ENCODE measurements around the gene KCTD4. TPM values are rescaled to one million over a fixed set of nuclear protein-coding genes. Genes with fewer than 3 reads are reported as not detected.
"Not testable (repeated sequence)": the region's sequence is repeated elsewhere in the genome, so short reads cannot be mapped to it uniquely, and the experiment has no call there.

The KCTD4 gene
- not detected for total RNA-seq

DNA sequence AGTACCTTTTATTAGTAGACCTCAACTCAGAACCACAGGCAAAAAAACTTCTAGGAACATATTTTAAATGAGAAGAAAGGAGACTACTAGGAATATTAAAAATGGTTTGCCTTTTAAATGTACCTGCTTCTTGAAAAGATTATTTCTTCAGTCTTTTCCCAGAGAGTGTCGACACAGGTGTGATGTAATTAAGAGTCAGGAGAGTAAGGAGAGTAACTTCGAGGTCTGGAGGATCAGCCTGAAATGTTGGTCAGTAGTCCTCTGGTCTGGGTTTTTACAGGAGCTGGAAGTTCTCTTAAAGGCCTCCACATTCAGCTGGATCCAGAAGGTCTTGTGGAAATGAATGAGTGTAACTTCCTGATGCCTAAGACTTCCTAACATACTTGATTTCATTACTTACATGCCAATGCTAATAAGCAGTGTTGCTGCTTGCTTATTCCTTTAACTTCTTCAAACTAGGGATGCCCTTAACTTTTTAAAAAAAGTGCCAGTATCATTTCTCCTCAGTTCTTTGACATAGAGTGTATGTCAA, at the start of gene KCTD4:
KCTD4 (minus strand) TSS at position 345 of the 532 bp plus-strand sequence. CDS start 6,478 bp downstream, outside the sequence.
- Mint-ChIP-seq H3K27me3 (no peaks in the 10 kb centered on the region), H3K4me1 (peaks cover 5% of the 10 kb centered on the region), H3K4me3 (no peak within 1 kb of the TSS), H3K27ac (no peak within 1 kb of the TSS), H3K9me3 (no peaks in the 10 kb centered on the region), H3K36me3 (ENCODE audit: low read depth) (peaks cover 15% of the 10 kb centered on the region)
- POLR2A ChIA-PET = no interaction called here
- no peak for DNase-seq
- CTCF ChIA-PET = no interaction called here

DNA sequence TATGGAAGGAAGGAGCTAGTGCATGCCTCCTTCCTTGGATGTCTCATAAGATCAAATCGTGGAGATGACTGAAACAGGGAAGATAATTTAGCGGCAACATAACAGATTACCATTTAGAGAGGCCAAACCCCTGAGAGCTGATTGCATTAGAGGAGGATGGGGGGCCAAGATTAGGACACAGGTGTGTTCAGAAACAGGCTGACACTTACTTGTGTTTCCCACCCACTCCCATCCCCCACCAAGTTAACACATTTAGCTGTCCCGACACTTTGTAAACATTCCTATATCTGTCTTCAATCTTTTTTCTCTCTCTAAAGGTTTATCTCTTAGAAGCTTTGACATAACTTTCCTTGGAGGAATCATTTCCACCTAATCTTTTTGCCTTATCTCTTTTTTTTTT, 48.8 kb upstream of the KCTD4 start:
- no peaks in the 10 kb centered on the region for H3K27me3 Mint-ChIP-seq
- peaks cover 7% of the 10 kb centered on the region for H3K36me3 Mint-ChIP-seq (ENCODE audit: low read depth)
- no peaks in the 10 kb centered on the region for H3K4me1 Mint-ChIP-seq
- no peak for DNase-seq
- H3K9me3 Mint-ChIP-seq = no peaks in the 10 kb centered on the region
- CTCF ChIA-PET = interaction anchor here (0.6 to 0.7 kb wide), 2 partner anchors 106 to 186 kb away, joined by 3 read pairs; no protein-coding TSS in a partner anchor
- H3K4me3 Mint-ChIP-seq = no peak overlapping the region
- POLR2A ChIA-PET = no interaction called here
- H3K27ac Mint-ChIP-seq = no peak overlapping the region

DNA sequence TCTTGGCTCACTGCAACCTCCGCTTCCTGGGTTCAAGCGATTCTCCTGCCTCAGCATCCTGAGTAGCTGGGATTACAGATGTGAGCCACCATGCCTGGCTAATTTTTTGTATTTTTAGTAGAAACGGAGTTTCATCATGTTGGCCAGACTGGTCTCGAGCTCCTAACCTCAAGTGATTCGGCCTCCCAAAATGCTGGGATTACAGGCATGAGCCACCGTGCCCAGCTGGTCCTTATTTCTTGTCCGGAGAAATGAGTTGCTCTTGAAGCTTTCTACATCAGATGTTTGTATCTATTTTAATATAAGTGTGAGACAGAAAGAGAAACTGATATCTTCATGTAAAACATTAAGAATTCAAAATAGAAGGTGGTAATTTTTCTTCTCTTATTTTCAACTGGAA, 43.9 kb upstream of the KCTD4 start:
- POLR2A ChIA-PET; H3K4me1 Mint-ChIP-seq; H3K27me3 Mint-ChIP-seq; DNase-seq; H3K36me3 Mint-ChIP-seq (ENCODE audit: low read depth); H3K9me3 Mint-ChIP-seq; H3K4me3 Mint-ChIP-seq; H3K27ac Mint-ChIP-seq: not testable (repeated sequence)
- CTCF ChIA-PET = interaction anchor here (1.0 kb wide), 1 partner anchor 18 kb away, joined by 3 read pairs; no protein-coding TSS in a partner anchor

GRCh38 chr13:45243077-45243476, 42.2 kb upstream of the KCTD4 start:
- ChIA-PET POLR2A (no interaction called here), CTCF (no interaction called here)
- no peak overlapping the region for H3K27ac Mint-ChIP-seq
- no peaks in the 10 kb centered on the region for H3K9me3 Mint-ChIP-seq
- no peaks in the 10 kb centered on the region for H3K27me3 Mint-ChIP-seq
- DNase-seq = no peak
- no peaks in the 10 kb centered on the region for H3K36me3 Mint-ChIP-seq (ENCODE audit: low read depth)
- H3K4me1 Mint-ChIP-seq = no peaks in the 10 kb centered on the region
- no peak overlapping the region for H3K4me3 Mint-ChIP-seq

DNA sequence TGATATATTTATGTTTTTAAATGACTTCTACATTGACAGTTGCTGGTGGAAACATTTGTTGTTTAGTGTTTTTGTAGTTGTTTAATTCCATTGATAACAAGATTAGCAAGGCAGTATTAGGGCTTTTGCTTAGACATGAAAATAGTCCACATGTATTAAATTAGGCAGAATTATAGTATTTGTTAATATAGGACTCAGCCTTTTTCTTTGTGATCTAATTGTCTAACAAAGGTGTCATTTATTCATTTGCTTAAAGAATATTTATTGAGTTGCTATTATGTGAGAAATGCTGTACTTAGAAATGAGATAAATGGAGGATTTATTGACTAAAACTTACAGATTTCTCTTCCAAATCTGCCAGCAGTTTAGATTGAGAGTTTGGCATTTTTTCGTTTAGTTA, 41.7 kb upstream of the KCTD4 start:
- no peaks in the 10 kb centered on the region for H3K27me3 Mint-ChIP-seq
- H3K9me3 Mint-ChIP-seq = no peaks in the 10 kb centered on the region
- H3K4me3 Mint-ChIP-seq = no peak overlapping the region
- POLR2A ChIA-PET = interaction anchor here (1.3 kb wide), 1 partner anchor 253 kb away, joined by 3 read pairs; the partner anchor contains the start of genes GPALPP1 and NUFIP1
- no peak overlapping the region for H3K27ac Mint-ChIP-seq
- CTCF ChIA-PET = no interaction called here
- H3K4me1 Mint-ChIP-seq = no peaks in the 10 kb centered on the region
- H3K36me3 Mint-ChIP-seq (ENCODE audit: low read depth) = no peaks in the 10 kb centered on the region
- no peak for DNase-seq

GRCh38 chr13:45242070-45242469, 41.2 kb upstream of the KCTD4 start:
- Mint-ChIP-seq H3K27ac (no peak overlapping the region), H3K4me1 (no peaks in the 10 kb centered on the region), H3K27me3 (no peaks in the 10 kb centered on the region), H3K9me3 (no peaks in the 10 kb centered on the region), H3K36me3 (ENCODE audit: low read depth) (no peaks in the 10 kb centered on the region), H3K4me3 (no peak overlapping the region)
- DNase-seq = no peak
- CTCF ChIA-PET = no interaction called here
- POLR2A ChIA-PET = interaction anchor here (1.3 kb wide), 1 partner anchor 252 kb away, joined by 3 read pairs; the partner anchor contains the start of genes GPALPP1 and NUFIP1

DNA sequence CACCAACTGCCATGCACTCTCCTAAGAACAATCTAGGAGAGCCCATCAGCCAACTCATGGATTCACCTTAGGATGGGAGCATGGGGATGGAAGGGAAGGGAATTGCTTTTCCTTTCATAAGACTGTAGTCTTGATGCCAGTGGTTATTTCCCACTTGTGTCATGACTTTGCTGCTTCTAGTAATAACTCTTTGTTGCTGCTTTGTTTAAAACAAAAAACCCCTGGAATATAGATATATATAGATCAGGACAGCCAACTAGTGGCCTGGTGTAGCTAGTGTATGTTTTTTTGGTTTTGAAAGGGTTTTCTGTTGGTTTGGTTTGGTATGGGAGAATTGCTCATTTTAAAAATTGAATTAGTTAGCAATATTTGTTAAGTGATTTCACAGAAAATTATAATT, 39.3 kb upstream of the KCTD4 start:
- Mint-ChIP-seq H3K9me3 (no peaks in the 10 kb centered on the region), H3K36me3 (ENCODE audit: low read depth) (no peaks in the 10 kb centered on the region), H3K4me1 (no peaks in the 10 kb centered on the region), H3K27ac (no peak overlapping the region), H3K4me3 (no peak overlapping the region), H3K27me3 (no peaks in the 10 kb centered on the region)
- CTCF ChIA-PET = interaction anchor here (0.6 to 0.7 kb wide), 2 partner anchors 48 to 160 kb away, joined by 3 to 6 read pairs; no protein-coding TSS in a partner anchor
- no peak for DNase-seq
- POLR2A ChIA-PET = no interaction called here

GRCh38 chr13:45238945-45239795, 38.3 kb upstream of the KCTD4 start:
- H3K4me1 Mint-ChIP-seq = no peaks in the 10 kb centered on the region
- DNase-seq = no peak
- ChIA-PET POLR2A (no interaction called here), CTCF (interaction anchor here (0.7 kb wide), 1 partner anchor 161 kb away, joined by 6 read pairs; no protein-coding TSS in a partner anchor)
- no peaks in the 10 kb centered on the region for H3K9me3 Mint-ChIP-seq
- no peak overlapping the region for H3K4me3 Mint-ChIP-seq
- no peaks in the 10 kb centered on the region for H3K27me3 Mint-ChIP-seq
- H3K27ac Mint-ChIP-seq = no peak overlapping the region
- H3K36me3 Mint-ChIP-seq (ENCODE audit: low read depth) = no peaks in the 10 kb centered on the region

DNA sequence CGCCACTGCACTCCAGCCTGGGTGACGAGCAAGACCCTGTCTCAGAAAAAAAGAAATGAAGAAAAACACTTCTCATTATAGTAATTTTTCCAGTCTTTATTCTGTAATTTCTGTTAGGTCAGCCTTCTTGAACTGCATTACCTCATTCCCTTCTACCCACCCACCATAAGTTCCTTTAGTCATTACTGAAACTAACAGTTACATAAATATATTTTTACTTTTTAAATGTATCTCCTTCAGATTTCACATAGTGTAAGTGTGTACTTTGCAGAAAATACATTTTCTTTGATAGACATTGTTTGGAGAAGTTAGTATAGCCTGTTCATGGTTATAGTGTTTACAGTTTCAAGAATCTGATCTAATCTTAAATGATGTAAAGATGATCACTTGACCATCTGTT, 31.7 kb upstream of the KCTD4 start:
- H3K27me3 Mint-ChIP-seq = no peaks in the 10 kb centered on the region
- DNase-seq = no peak
- ChIA-PET POLR2A (no interaction called here), CTCF (no interaction called here)
- H3K9me3 Mint-ChIP-seq = no peaks in the 10 kb centered on the region
- H3K36me3 Mint-ChIP-seq (ENCODE audit: low read depth) = peaks cover 6% of the 10 kb centered on the region
- H3K4me1 Mint-ChIP-seq = no peaks in the 10 kb centered on the region
- no peak overlapping the region for H3K4me3 Mint-ChIP-seq
- no peak overlapping the region for H3K27ac Mint-ChIP-seq

DNA sequence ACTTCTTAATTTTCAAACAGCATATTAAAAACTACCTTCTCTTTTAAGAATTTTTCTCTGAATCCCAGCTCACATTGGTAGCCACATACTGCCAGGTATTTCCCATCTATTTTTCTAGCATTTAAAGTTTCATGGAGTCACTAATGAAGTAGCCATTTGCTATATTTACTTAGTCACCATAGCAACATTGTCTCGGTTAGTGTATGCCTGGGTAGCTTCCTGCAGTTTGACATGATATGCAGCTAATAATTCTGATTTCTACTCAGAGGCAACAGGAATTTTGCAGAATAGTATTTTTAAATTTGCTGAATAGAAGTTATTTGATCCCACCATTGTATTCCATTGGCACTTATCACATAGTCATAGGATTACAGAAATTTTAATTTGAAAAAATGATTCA, 30.9 kb upstream of the KCTD4 start:
- no peak for DNase-seq
- peaks cover 6% of the 10 kb centered on the region for H3K36me3 Mint-ChIP-seq (ENCODE audit: low read depth)
- H3K27ac Mint-ChIP-seq = no peak overlapping the region
- ChIA-PET POLR2A (no interaction called here), CTCF (no interaction called here)
- no peaks in the 10 kb centered on the region for H3K9me3 Mint-ChIP-seq
- no peaks in the 10 kb centered on the region for H3K4me1 Mint-ChIP-seq
- no peak overlapping the region for H3K4me3 Mint-ChIP-seq
- H3K27me3 Mint-ChIP-seq = no peaks in the 10 kb centered on the region

DNA sequence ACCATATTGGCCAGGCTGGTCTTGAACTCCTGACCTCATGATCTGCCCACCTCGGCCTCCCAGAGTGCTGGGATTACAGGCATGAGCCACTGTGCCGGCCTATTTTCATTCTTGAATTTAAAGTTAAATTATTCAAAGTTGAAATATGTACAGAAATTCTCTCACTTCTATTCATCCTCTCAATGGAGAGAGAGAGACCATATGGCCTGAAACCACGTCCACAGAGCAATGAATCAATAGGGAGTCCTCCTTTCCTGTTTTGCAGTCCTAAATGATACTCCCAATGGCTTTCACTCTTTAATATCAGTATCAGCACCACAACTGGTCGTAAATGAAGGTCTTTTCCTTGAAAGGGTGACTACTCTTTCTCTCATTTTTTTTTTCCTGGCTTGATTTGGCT, 30.5 kb upstream of the KCTD4 start:
- Mint-ChIP-seq H3K4me3 (no peak overlapping the region), H3K9me3 (no peaks in the 10 kb centered on the region), H3K4me1 (no peaks in the 10 kb centered on the region), H3K27me3 (no peaks in the 10 kb centered on the region), H3K36me3 (ENCODE audit: low read depth) (peaks cover 6% of the 10 kb centered on the region), H3K27ac (no peak overlapping the region)
- DNase-seq = no peak
- POLR2A ChIA-PET = no interaction called here
- CTCF ChIA-PET = no interaction called here

- H3K4me1 Mint-ChIP-seq = no peaks in the 10 kb centered on the region
- ChIA-PET CTCF (no interaction called here), POLR2A (no interaction called here)
- no peak overlapping the region for H3K4me3 Mint-ChIP-seq
- H3K36me3 Mint-ChIP-seq (ENCODE audit: low read depth) = peaks cover 8% of the 10 kb centered on the region
- no peaks in the 10 kb centered on the region for H3K27me3 Mint-ChIP-seq
- DNase-seq = no peak
- no peaks in the 10 kb centered on the region for H3K9me3 Mint-ChIP-seq
- no peak overlapping the region for H3K27ac Mint-ChIP-seq
These were observed 28.3 kb upstream of the KCTD4 start for GRCh38 chr13:45229172-45229571.

GRCh38 chr13:45228002-45228401, 27.2 kb upstream of the KCTD4 start:
- POLR2A ChIA-PET = no interaction called here

GRCh38 chr13:45226024-45226423, 25.2 kb upstream of the KCTD4 start:
- POLR2A ChIA-PET = no interaction called here
- Mint-ChIP-seq H3K27ac (no peak overlapping the region), H3K27me3 (no peaks in the 10 kb centered on the region), H3K9me3 (no peaks in the 10 kb centered on the region), H3K4me1 (no peaks in the 10 kb centered on the region), H3K4me3 (no peak overlapping the region), H3K36me3 (ENCODE audit: low read depth) (peaks cover 8% of the 10 kb centered on the region)
- CTCF ChIA-PET = no interaction called here
- DNase-seq = no peak

More at GRCh38 chr13:45228002-45228401, 27.2 kb upstream of the KCTD4 start:
- Mint-ChIP-seq H3K36me3 (ENCODE audit: low read depth) (peaks cover 8% of the 10 kb centered on the region), H3K4me3 (no peak overlapping the region), H3K27ac (no peak overlapping the region), H3K27me3 (no peaks in the 10 kb centered on the region), H3K9me3 (no peaks in the 10 kb centered on the region), H3K4me1 (no peaks in the 10 kb centered on the region)
- DNase-seq = no peak
- CTCF ChIA-PET = no interaction called here

Measured in activated CD4-positive, alpha-beta memory T cell treated with anti-CD3 and anti-CD28 coated beads, Interleukin-2, amount 10 ng/mL, durations not matched to agents 7 days and 5 days (primary cell).